Natural killer cell (primary cell): ENCODE results near the gene ADRA2B. TPM values are rescaled to one million over a fixed set of nuclear protein-coding genes. Genes with fewer than 3 reads are reported as not detected.
A peak's percentile ranks its signal among the peaks of the same experiment; 100 is the strongest.

Experiments
- ATAC-seq, 3 donors: fragments of 150-1000 bp in 2 of 3; fragments of 200-7000 bp in 1 of 3; cut with Tn5 transposase; 1 replicate in 1 of 3; 2 replicates in 2 of 3; pipeline ENCODE4 v1.10.0; 2021; ENCODE audit warnings: mild to moderate bottlenecking in 2 of 3, moderate library complexity in 2 of 3
- DNase-seq, 2 donors: peaks; one replicate each; pipeline versions ENCODE4 v3.0.0 to v3.0.0-alpha.2; 2013 to 2021; ENCODE audit warnings: mixed read lengths in 1 of 2
- H3K27ac ChIP-seq: one replicate; pipeline ENCODE4 v1.5.1; 2013; ENCODE audit warnings: mild to moderate bottlenecking, low read length
- H3K27me3 ChIP-seq: one replicate; pipeline ENCODE4 v1.6.1; 2013; ENCODE audit warnings: low read length; ENCODE audit not compliant: control insufficient read depth, insufficient read depth
- H3K36me3 ChIP-seq: one replicate; pipeline ENCODE4 v1.6.1; 2013; ENCODE audit warnings: low read length; ENCODE audit not compliant: control insufficient read depth, insufficient read depth
- H3K4me1 ChIP-seq: one replicate; pipeline ENCODE4 v1.6.1; 2013; ENCODE audit warnings: low read length; ENCODE audit not compliant: control insufficient read depth, insufficient read depth
- H3K4me3 ChIP-seq: one replicate; pipeline ENCODE4 v1.5.1; 2013; ENCODE audit warnings: low read length
- H3K9me3 ChIP-seq: one replicate; pipeline ENCODE4 v1.6.1; 2013; ENCODE audit warnings: low read length; ENCODE audit not compliant: control insufficient read depth, insufficient read depth
- H3K27ac Mint-ChIP-seq, 2 donors: one replicate each; pipeline ENCODE4 v1.8.0; 2022; ENCODE audit warnings: mild to moderate bottlenecking in 2 of 2, mixed read lengths in 2 of 2, moderate library complexity in 1 of 2
- H3K27me3 Mint-ChIP-seq, 2 donors: one replicate each; pipeline ENCODE4 v1.8.0; 2022; ENCODE audit warnings: low read depth in 2 of 2, mixed read lengths in 2 of 2
- H3K36me3 Mint-ChIP-seq: one replicate; pipeline ENCODE4 v1.8.0; 2022; ENCODE audit warnings: mixed read lengths
- H3K4me1 Mint-ChIP-seq, 2 donors: one replicate each; pipeline ENCODE4 v1.8.0; 2022; ENCODE audit warnings: mixed read lengths in 2 of 2
- H3K4me3 Mint-ChIP-seq: one replicate; pipeline ENCODE4 v1.8.0; 2022; ENCODE audit warnings: mild to moderate bottlenecking, moderate library complexity, mixed read lengths
- H3K9me3 Mint-ChIP-seq, 2 donors: one replicate each; pipeline ENCODE4 v1.8.0; 2022; ENCODE audit warnings: mixed read lengths in 2 of 2
- WGBS: methylation state at CpG from one replicate; pipeline ENCODE4 v1.1.7; 2013; ENCODE audit warnings: missing lambda C conversion rate; ENCODE audit not compliant: insufficient coverage; 5-methylcytosine and 5-hydroxymethylcytosine counted together
- intact Hi-C: fragments of 100-400 bp; cut with micrococcal nuclease; formaldehyde crosslinking; loops from one replicate; pipeline ENCODE4 v1.14.2; 2022
- total RNA-seq, 4 donors: library from RNA; stranded (reverse); fragments of 120-200 nt in 1 of 4; gene quantifications; one replicate each; pipeline versions ENCODE4 v1.2.3 to v1.2.4, GENCODE V29; 2013 to 2022
- TF ChIP-seq, protein P1 (sequence below): fragments of 200-600 bp; IDR thresholded peaks from one replicate; pipeline ENCODE4 v1.8.0; 2022; ENCODE audit warnings: antibody characterized with exemption

ADRA2B gene
- total RNA-seq, 3 donors from 2014 or later (not counting 1 experiment from before 2014, with no cell fraction given): 0.18 to 1.3 (median 0.38) TPM

DNA sequence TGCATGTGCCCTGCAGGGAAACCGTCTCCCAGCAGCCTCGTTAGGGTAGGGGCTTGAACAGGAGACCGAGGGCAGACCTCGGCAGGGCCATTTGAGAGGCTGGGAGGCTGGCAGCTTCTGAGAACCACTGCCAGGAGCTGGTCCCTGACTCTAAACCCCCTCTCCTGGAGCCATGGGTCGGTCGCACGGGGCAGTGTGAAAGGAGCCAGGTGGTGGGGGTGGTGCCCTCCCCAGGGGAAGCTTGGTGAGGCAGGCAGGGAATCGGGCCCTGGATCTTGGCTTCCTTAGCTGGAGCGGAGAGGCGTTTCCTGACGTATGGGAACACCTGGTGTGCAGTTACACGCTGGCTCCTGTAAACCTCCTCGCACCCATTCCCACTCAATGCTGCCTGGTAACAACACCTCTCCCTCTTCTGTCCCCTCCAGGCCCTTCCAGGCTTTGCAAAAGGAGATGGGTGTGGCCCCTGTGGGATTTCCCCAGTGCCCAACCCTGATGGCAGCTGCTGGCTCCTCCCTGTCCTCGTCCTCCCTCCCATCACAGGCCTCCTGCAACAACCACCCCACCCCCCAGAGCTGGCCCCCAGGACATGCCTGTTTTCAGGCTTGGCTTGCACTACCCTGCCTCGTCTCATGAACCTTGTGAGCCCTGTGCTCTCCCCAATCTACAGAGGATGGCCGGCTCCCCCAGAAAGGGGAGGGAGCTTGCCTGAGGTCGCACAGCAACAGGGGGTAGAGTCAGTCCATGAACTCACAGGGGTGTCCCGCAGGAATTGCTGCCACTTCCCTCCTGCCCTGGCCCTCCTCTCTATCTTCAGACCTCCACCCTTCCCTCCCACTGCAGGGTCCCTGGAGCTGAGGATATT, 24.4 kb downstream of the ADRA2B start:
- WGBS: 88% methylated on average over 18 of the region's 18 CpGs
- Mint-ChIP-seq H3K9me3 (no peaks in the 10 kb centered on the region), H3K27me3 (no peaks in the 10 kb centered on the region), H3K36me3 (no peaks in the 10 kb centered on the region), H3K4me1 (no peaks in the 10 kb centered on the region), H3K4me3 (no peak overlapping the region), H3K27ac (no peak overlapping the region)
- no peaks in the 10 kb centered on the region for H3K27me3 ChIP-seq
- H3K4me3 ChIP-seq: no peak overlapping the region
- no peaks in the 10 kb centered on the region for H3K9me3 ChIP-seq
- intact Hi-C loops: no loop called here
- TF ChIP-seq, protein P1, sequence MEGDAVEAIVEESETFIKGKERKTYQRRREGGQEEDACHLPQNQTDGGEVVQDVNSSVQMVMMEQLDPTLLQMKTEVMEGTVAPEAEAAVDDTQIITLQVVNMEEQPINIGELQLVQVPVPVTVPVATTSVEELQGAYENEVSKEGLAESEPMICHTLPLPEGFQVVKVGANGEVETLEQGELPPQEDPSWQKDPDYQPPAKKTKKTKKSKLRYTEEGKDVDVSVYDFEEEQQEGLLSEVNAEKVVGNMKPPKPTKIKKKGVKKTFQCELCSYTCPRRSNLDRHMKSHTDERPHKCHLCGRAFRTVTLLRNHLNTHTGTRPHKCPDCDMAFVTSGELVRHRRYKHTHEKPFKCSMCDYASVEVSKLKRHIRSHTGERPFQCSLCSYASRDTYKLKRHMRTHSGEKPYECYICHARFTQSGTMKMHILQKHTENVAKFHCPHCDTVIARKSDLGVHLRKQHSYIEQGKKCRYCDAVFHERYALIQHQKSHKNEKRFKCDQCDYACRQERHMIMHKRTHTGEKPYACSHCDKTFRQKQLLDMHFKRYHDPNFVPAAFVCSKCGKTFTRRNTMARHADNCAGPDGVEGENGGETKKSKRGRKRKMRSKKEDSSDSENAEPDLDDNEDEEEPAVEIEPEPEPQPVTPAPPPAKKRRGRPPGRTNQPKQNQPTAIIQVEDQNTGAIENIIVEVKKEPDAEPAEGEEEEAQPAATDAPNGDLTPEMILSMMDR: no peak
- H3K4me1 ChIP-seq: no peaks in the 10 kb centered on the region
- ATAC-seq: no peak
- H3K27ac ChIP-seq: no peak overlapping the region
- no peaks in the 10 kb centered on the region for H3K36me3 ChIP-seq
- DNase-seq: peak in 1 of 2 donors; percentile 11

DNA sequence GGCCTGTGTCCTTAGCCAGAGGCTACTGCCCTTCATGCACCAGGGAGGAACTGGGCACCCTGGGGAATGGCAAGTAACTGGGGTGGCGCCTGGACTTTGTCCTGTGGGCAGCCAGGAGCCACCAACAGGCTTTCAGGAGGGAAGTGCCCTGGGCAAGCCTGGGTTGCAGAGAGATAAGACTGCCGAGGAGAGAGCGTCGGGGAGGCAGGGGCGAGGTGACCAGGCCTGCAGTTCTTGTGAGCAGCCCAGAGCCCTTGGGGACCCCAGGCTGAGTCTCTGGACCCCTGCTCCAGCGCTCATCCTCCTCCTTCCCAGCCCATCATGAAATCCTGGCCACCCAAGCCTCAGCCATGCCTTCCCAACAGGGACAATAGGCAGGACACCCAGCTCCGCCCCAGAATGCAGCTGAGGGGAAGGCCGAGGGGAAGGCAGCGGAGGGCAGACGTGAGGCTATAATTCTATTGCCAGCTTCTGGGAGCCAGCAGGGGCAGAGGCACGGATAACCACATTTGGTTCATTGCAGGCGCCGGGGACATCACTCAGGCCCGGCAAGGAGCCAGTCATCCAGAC, 25.1 kb downstream of the ADRA2B start:
- Mint-ChIP-seq H3K27ac (no peak overlapping the region), H3K9me3 (no peaks in the 10 kb centered on the region), H3K27me3 (no peaks in the 10 kb centered on the region), H3K36me3 (no peaks in the 10 kb centered on the region), H3K4me1 (no peaks in the 10 kb centered on the region), H3K4me3 (no peak overlapping the region)
- H3K27me3 ChIP-seq: no peaks in the 10 kb centered on the region
- DNase-seq (peak in 1 of 2 donors; percentile 4), ATAC-seq (no peak)
- WGBS: 92% methylated on average over 14 of the region's 14 CpGs
- no peak overlapping the region for H3K27ac ChIP-seq
- no peaks in the 10 kb centered on the region for H3K4me1 ChIP-seq
- no peaks in the 10 kb centered on the region for H3K9me3 ChIP-seq
- intact Hi-C loops: no loop called here
- H3K36me3 ChIP-seq: no peaks in the 10 kb centered on the region
- H3K4me3 ChIP-seq: no peak overlapping the region
- TF ChIP-seq, protein P1: no peak

DNA sequence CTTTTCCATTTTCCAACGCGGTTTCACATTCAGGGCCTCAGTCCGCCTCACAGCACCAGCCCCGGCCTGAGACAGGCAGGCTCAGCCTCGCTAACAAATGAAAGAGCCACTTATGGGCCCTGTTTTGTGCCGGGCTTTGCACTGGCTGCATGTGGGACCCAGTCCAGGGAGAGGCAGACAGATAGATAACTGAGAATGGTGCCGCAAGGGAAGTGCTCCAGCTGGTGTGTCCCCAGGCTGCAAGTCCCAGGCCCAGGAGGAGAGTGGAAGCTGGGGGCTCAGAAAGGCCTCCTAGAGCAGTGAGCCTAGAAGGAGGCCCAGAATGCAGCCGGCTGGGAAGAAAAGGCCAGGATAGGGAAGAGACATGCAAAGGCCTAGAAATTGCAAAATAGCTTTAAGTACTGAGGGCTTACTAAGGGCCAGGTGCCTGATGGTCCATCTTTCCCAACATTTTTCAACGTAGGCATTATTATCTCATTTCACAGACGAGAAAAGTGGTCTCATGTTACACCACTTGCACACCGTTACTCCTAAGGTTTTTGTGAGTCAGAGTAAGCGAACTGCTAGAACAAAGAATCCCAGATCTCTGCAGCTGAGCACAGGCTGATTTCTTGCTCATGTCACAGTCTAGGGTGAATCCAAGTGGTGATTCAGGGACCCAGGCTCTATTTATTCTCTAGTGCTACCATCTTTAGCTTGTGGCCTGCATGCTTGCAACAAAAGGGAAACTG, 26.0 kb downstream of the ADRA2B start:
- Histone ChIP-seq H3K27me3 (no peaks in the 10 kb centered on the region), H3K4me3 (no peak overlapping the region), H3K4me1 (no peaks in the 10 kb centered on the region), H3K27ac (no peak overlapping the region), H3K9me3 (no peaks in the 10 kb centered on the region), H3K36me3 (no peaks in the 10 kb centered on the region)
- Mint-ChIP-seq H3K9me3 (no peaks in the 10 kb centered on the region), H3K4me1 (no peaks in the 10 kb centered on the region), H3K27me3 (no peaks in the 10 kb centered on the region), H3K27ac (no peak overlapping the region), H3K4me3 (no peak overlapping the region), H3K36me3 (no peaks in the 10 kb centered on the region)
- intact Hi-C loops: no loop called here
- 93% methylated on average over 12 of the region's 12 CpGs for WGBS
- ATAC-seq: no peak
- DNase-seq: peak in 1 of 2 donors; percentile 7
- TF ChIP-seq, protein P1: no peak
